ENCODE results near the gene SH3GLB2.
"Not testable (repeated sequence)": the region's sequence is repeated elsewhere in the genome, so short reads cannot be mapped to it uniquely, and the experiment has no call there.

The SH3GLB2 gene

GRCh38 chr9:128992995-128993394 lies 35.1 kb downstream of the SH3GLB2 start:
- DNase-seq = no peak

- no peak for DNase-seq
These were observed 40.3 kb downstream of the SH3GLB2 start for GRCh38 chr9:128987805-128988204.

GRCh38 chr9:128986671-128987070 lies 41.5 kb downstream of the SH3GLB2 start:
- DNase-seq = no peak

GRCh38 chr9:128983536-128983935 lies 44.6 kb downstream of the SH3GLB2 start:
- no peak for DNase-seq

GRCh38 chr9:128979111-128979510 lies 49.0 kb downstream of the SH3GLB2 start:
- DNase-seq = no peak

GRCh38 chr9:128972956-128973355 lies 55.2 kb downstream of the SH3GLB2 start:
- DNase-seq = no peak

- no peak for DNase-seq
These were observed 58.6 kb downstream of the SH3GLB2 start for GRCh38 chr9:128969491-128969890.

- not testable (repeated sequence) for DNase-seq
These were observed 66.7 kb downstream of the SH3GLB2 start for GRCh38 chr9:128961403-128961802.

Measured in stimulated activated CD4-positive, alpha-beta T cell treated with anti-CD3 and anti-CD28 coated beads, Interleukin-2, amount 100 ng/mL, for 48 hours (primary cell).